TTC549 (cell line): Measurements from ENCODE around the gene GRID1.

Experiments
- FAIRE-seq: peaks from 2 replicates; lab custom pipeline; 2012; peaks lifted over from hg19 to GRCh38; lab: Jason Lieb, UNC

Gene GRID1

DNA sequence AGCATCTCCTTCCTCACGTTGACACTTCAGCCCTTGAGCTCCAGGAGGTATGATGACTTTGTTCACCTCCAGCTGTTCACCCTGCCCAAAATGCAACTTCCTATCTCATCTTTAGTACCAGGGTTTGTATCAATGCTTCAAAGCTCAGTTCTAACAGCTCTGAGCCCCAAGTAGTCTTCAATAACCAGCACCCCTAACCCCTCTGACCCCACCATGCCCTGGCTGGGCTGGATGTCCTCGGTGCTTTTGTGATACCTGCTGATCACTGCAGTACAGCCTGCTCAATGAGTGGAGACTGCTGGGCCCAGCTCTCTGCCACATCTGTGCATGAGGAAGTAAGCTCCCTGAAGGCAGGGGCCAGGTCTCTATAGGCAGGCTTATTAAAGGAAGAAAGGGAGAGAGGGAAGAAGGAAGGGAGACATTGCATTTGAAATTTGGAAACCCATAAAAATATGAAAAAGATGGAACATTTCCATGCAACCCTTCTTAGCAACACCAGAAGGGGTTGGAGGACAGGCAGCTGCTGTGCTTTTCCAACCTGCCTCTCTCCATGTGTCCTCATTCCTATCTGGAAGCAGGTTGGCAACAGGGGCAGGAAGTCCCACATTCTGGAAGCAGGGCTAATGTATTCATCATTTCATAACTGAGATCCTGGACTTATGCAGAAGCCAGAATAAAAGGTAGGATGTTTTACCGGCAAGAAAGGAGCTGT is 756.1 kb downstream of the GRID1 start:
- FAIRE-seq: no peak

DNA sequence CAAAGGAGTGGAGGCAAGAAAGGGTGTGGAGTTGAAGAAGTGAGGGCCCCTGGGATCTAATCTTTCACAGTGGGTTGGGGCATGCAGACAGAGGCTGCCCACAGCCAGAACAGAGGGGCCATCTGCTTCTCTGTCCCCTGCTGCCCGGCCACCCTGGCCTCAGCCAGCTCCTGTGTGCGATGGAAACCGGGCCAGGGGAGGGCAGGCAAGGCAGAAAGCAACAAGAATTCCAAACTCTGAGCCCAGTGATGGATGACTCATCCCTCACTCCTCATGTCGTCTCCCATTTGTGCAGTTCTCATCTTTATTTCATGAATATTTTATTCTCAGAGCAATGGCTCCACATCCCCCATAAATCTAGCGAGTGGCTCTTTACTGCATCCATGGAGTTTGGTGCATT is 757.1 kb downstream of the GRID1 start:
- FAIRE-seq: no peak

DNA sequence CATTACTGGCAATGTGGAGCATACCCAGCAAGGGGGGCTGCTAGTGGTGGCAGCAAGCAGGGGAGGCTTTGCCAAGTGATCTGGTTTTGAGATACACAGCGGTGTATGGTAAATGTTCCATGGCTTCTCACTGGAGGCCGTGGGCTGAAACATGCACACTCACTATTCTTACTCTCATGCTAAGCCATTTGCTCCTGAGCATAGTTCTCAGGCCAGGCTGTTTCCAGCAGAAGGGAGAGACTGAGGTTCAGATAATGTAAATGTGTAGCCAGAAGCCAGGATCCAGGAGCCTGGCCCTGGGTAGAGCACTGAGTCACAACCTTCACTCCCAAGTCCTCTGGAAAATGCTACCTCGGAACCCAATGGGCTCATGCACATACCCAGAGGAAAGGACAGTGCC is 757.9 kb downstream of the GRID1 start:
- no peak for FAIRE-seq

DNA sequence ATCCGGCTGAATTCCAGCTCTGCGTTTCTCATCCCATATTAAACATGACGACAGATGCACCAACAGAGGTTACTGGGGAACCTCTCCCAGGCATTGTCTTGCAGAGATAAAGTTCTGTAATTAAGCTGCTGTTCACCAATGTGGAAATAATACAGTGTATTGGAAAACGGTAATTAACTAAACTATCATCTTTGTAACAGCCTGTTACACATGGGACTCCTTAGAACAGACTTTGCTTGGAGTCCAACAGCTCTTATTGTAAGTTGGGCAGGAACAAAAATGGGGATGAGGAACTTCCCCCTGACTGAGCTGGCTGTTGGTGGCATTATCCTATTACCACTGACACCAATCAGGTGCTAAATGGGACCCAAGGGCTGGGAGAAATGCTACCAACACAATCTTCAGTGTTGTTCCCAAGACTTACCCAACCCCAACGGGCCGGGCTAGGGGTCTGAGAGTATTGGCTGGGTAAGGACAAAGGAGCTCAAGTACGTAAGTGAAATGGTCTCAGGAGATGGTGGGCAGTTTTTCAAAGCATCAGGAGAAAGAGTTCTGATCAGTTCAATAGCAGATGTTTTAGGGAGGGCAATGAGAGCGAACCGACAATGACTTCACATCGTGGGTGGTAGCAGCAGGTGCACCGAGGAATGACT is 759.4 kb downstream of the GRID1 start:
- FAIRE-seq: no peak

DNA sequence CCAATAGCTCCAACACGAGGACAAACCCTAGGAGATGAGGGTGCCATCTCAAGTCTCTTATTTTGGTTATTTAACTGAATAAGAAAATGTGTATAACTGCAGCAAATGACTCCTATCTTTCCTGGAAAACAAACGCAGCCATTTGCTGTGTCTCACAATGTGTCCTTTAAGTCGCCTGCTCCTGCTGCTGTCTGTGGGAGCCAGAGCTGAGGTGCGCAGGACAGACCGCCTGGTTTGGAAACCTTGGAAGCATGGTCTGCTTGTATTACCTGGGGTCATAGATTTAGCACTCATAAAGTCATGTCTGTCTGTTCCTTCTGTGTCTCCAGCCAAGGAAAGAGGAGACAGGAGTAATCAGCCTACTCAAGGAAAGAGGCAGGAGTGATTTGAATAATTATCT is 760.2 kb downstream of the GRID1 start:
- no peak for FAIRE-seq

DNA sequence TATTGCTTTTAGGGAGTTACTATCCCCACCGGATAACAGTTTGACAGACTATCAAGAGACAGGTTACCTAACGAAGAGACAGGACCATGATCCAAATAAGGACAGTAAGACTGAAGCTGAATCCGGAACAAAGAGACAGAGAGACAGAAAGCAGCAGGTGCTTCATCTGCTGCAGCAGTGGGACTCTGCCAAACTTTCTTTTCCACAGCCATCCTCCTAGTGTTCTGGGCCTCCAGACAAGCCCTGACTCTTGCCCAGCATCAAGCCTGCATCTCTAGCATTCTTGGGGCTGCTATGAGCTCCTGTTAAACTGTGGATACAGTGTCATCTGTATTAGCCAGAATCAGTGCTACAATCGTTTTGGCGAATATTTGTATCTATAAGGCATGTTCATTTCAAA is 761.7 kb downstream of the GRID1 start:
- no peak for FAIRE-seq

DNA sequence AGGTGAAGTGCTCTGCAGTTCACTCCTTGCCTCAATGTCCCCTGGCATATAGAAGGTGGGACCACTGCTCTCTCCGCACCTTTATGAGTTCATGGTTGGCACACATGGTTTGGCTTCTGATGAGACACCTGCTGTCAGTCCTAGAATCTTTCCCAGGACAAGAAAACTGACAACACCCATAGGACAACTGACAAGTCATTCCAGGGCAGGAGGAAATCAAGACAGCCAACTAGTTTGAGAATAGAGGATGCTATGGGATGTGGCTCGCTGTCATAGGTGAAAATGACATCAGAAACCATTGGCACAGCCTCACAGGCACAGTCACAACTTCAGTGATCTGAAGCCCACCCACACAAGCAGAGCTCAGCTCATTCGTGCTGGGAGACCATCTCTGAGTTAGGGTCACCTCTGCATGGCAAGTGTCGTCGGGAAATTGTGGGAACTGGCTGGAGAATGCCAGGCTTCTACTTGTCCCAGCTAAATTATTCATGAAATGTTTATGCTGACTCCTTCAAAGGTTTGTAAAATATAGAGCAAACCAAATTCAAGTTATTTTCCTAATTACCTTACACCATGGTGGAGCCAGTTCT is 762.4 kb downstream of the GRID1 start:
- FAIRE-seq: no peak

DNA sequence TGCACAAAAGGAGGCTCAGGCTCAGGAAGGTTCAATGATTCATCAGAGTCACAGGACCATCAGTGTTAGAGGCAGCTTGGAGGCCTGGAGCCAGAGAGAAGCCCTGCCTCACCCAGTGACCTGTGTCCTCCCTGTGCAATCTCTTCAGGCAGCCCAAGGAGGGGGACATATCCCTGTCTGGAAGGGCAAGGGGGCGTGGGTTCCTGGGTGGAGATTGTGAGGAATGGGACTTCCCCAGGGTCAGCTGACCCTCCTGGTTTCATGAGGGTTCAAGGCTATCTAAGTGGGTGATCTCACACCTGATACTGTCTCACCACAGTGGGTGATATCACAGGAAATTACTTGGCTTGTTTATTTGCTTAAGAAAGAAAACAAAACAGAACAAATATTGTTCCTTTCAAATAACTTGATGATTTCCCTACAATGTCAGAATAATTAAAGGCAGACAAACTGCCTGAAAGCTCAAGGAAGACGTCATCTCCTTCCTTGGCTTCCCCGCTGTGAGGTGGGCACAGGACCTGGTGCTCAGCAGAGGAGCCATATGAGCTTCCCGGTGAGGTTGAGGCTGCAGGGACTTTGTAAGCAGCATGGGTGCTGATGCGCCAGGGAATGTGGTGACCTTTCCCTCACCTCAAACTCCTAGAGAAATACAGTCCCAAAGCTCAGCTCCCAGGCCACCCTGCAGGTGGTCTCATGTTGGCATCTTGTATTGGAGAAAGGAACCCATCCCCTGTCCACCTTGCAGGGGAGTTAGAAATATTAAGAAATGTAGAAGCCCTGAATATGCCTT is 763.2 kb downstream of the GRID1 start:
- no peak for FAIRE-seq

DNA sequence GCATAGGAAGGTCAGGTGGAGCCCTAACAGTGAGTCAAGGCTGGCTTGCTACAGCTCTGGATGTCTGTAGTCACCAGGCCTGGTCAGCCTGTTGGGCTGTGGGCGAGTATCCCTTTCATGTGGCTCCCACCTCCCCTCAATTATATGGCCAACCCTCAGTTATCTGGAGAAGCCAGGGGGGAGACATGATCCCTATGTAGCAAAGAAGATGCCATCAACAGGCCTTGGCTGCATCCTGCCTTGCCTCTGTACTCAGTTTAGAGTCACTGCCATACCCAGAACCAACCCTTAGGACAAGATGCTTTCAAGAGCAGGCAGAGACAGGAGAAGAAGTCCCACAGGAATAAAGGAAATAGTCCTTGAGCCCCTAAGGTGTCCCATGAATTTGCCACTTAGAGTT is 763.9 kb downstream of the GRID1 start:
- no peak for FAIRE-seq

DNA sequence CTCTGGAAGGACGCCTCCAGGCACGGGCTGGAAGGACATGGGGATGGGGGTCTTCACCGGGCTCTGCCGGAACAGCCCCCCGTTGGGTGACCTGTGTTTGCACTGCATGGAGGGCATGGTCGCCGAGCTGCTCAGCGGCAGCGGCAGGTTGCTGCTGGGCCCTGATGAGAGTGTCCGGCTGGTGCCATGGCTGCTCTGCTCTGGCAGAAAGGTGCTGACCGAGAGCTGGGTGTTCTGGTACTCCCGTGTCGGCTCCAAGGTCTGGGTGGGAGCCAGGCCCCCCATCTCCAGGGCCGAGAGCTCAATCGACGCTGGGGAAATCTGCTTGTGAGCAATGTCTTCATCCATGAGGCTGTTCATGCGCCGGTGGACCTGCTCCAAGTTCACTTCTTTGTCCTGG is 764.3 kb downstream of the GRID1 start:
- no peak for FAIRE-seq

DNA sequence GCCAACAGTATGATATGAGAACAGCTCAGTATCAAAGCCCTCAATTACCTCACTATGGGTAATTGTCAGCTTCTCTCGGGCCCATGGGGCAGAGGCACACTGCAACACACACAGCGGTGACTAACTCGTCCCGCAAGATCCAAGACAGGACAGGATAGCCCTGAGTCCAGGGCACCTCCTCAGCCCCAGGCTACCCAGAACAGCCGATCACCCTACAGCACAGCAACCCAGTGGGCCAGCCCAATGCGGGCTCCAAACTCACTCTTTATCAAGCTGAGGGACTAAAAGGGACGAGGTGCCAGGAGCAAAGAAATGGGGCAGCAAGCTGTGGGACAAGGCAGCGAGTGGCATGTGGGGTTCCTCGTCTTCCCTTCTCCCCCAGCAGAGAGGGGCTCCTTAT is 765.1 kb downstream of the GRID1 start:
- FAIRE-seq: no peak

DNA sequence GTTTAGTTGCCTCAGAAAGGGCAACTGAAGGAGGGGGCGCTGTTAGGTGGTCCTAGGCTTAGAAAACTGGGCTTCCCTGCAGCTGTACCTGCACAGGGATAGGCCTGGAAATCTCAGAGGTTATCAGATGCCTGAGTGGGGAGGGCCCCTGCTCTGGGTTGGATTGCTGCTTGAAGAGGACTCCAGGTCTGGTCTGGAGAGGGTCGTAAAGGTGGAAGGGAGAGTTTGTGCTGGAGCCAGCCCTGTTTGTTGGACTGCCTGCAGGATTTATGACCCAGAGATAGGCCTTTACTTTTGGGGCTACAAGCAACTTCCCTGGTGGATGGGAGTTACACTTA is 765.9 kb downstream of the GRID1 start:
- FAIRE-seq: no peak

DNA sequence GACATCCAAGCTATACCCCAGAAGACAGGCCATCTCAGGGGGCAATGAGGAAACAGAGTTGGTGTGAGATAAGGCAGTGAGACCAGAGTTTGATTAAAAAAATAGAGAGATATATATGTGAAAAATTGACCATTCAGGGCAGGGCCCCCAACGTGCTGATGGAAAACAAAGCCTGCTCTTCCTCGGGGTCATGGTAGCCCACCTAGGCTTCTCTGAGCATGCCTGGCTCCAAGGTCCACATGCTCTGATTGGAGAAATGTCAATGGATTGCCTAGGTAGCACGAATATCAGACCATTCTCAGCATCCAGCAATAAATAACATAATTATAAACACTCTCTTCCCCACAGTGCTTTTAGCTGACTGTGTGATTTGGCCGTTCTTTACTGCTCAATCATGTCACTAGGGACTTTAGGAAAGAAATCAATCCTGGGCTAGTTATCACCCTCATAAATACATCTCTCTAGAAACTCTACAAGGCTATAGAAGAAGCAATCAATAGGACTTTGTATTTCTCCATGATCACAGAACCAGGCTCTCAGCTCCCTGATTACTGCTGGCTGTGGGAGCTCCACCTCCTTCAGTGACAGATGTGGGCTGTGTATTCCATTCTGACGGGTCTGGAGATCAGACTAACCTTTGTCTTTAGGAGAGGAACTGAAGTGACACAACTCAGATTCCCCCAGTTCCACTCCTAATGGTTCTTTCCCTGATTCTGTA is 766.4 kb downstream of the GRID1 start:
- FAIRE-seq: no peak

DNA sequence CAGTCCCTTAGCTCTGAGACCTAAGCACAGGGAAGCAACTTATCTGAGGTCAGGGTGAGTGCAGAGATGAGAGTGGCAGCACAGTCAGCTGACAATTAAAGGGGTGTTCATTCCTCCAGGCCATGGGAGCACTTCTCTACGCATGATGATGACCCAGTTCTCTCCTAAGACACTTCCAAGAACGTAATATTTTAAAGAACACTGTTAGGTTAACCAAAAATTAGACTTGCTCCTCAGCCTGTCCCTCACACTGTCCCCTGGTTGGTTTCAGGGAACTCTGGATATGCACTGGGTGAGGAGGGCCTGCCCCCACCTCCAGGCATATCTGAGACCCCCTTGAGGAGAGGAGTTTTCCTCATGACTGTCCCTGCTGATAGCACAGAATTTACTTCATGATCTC is 767.5 kb downstream of the GRID1 start:
- FAIRE-seq: no peak

DNA sequence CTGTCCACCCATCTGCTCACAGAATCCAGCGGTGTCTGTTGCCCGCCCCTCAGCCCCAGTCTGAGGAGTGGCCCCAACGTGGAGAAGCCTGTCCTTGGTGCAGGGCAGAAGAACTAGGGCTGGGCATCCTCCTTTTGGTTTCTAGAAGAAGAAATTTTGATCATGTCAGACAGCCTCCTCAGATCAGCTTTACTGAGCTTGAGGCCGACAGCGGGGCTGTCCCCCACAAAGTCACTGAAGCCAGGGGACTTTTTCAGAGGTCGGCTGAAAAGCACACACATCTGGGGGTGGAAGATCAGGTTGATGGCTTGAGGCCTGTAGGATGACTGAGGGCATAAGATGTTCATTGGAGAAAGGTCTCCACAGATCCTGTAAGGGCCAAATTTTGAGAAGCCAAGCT is 767.9 kb downstream of the GRID1 start:
- no peak for FAIRE-seq

DNA sequence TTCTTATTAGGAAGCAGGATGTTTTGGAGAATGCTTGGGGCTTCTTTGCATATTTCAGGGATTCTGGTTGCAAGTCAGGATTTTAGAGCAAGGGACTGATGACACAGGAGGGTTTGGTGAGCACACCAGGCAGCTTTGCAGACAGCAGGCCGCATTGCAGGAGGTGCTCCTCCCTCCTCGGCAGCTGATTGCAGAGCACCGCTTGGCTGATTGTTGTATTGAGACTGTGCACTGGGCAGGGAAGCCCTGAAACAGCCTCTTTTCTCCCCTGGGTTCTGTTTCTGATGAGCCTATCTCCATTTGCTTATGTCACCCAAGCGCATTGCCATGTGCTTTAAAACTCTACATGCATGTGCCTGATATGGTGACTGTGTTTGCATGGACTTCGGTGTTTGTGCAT is 769.6 kb downstream of the GRID1 start:
- FAIRE-seq: no peak

DNA sequence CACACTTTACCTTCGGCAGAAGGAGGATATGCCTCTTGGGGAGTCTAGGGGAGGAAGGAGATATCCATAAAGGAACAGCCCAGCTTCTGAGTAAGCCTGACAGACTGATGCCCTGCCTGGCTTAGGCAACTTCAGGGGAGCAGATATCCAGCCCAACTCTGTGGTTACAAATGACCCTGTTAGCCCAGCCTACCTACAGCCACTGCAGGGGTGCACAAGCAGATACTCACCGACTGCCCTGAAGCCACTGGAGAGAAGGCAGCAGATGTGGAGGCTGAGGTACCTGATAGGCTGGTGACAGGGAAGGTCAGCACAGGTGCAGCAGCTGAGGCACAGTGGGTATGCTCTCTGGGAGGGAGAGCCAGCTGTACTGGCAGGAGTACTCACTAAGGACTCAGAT is 770.2 kb downstream of the GRID1 start:
- no peak for FAIRE-seq

DNA sequence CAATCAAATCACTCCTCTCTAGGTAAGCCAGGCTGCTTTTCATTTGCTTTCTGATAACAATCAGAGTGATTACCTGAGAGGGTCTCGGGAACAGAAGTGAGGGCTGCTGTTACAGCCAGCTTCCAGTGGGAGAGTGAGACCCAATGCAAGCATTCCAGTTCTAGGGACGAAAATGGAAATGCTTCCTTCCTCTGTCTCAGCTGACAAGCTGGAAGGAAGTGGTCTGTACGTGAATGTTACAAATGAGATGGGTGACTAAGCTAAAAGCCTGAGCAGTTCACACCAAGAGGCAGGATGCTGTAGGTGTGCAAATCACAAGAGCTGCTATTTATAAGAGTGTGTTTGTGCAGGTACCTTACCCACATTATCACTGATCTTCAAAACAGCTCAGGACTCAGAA is 772.4 kb downstream of the GRID1 start:
- FAIRE-seq: no peak

DNA sequence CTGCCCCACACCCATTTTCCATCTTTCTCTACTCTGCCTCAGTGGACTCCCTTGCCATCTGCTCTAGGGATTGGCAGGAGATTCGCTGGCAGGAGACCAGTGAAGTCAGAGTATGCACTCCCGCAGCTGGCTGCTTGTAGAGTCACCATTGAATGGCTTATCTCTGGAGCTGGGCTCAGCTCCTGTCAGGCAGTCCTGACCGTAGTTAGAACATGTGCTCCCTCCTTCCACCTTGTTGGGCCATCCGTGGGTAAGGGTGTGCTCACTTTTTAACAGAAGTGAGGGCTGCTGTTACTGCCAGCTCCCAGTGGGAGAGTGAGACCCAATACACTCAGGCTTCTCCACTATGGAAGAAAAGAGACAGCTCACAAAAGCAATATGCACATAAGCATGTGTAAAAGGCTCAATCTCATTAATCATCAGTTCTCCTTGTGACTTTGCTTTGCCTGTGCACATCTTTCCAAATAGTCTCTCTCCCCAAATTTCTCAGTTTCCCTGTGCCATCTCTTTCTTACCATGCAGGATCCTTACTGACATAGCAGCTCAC is 773.3 kb downstream of the GRID1 start:
- FAIRE-seq: no peak

DNA sequence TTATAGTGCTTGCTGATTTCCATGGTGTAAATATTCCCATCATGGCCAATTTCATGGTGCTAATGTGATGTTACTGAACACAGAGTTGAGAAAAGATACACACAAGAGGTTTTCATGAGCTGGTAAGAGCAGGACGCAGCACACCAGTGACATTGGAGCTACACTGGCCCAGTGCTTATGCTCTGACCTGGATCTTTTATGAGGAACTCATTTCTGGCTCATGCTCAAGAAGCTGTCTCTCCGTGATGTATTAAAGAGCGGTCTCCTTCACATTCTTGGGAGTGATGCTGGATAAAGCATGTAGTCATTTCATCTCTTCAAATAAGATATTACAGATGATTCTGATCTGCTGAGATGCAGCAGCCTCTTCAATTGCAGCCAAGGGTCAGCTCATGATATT is 785.2 kb downstream of the GRID1 start:
- no peak for FAIRE-seq

DNA sequence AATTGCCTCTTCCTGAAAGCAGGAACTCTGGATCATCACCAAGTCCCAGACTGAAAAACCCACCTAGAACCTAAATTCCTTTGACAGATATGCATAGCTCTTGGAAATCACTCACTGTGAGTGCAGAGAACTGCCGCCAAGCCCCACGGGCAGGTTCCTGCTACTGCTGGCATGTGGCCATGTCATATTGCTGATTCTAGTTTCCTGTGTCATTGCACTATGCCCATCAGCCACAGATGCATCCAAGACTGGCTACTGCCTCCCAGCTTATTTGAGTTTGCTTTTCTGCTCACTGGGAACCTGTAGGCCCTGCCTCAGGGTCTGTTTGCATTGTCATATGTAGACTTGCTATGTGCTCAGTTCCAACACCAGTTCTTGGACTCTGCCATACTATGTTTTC is 786.0 kb downstream of the GRID1 start:
- FAIRE-seq: no peak

DNA sequence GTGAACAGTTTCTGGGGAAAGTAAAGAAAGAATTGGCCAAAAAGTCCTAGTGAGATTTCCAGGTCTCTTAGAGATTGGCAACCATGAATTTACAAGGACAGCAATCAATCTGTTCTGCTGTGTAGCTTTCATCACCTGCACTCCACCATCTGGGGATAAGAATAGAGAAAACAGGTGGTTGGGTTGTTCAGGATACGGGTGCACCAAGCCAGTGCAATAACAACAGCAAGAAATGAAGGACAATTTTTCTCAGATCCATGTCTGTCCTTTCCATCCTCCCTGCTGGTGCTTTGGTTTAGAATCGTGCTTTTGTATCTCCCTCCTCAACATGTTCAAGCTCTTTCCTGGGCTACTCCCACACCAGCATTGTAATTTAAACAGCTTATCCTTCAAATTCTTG is 787.7 kb downstream of the GRID1 start:
- FAIRE-seq: no peak
